DLD1 (cell line): ENCODE data around the gene TSPAN17.

Source experiments
- in situ Hi-C: cut with HindIII; loops from 2 replicates; pipeline ENCODE4 v1.10.0; 2017; ENCODE audit warnings: low sequenced_read_pairs

Gene TSPAN17

DNA sequence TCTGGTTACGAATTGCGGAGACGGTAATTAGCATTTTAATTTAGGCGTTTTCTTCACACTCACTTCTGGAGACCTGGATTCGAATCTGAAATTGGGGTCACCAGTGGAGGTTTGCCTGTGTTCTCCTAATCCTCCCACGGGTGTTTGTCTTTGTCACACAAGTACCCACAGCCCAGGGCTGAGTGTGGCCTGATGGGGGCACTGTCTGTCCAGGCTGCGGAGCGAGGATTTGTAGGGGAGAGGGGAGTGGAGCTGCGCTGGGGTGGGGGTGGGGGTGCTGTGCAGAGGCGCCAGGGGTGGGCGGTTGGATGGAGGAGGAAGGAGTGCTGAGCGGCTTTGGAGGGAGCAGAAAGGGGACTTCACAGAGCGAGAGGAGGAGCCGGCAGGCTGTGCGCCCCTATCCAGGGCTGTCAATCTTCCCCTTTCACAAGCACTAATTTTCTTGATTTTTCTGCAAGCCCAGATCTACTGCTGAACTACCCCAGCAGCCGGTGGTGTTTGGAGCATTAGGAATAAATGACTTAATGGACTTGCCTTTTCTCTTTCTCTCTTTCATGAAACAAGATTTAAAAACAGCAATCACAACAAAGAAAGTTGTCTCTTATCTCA is 53.1 kb downstream of the TSPAN17 start:
- in situ Hi-C loops = no loop called here

- in situ Hi-C loops = no loop called here
Measured at GRCh38 chr5:176702671-176703641, 55.7 kb downstream of the TSPAN17 start.

GRCh38 chr5:176703857-176704256 is 56.6 kb downstream of the TSPAN17 start:
- in situ Hi-C loops = no loop called here

- in situ Hi-C loops = no loop called here
Measured at GRCh38 chr5:176704355-176704754, 57.1 kb downstream of the TSPAN17 start.

DNA sequence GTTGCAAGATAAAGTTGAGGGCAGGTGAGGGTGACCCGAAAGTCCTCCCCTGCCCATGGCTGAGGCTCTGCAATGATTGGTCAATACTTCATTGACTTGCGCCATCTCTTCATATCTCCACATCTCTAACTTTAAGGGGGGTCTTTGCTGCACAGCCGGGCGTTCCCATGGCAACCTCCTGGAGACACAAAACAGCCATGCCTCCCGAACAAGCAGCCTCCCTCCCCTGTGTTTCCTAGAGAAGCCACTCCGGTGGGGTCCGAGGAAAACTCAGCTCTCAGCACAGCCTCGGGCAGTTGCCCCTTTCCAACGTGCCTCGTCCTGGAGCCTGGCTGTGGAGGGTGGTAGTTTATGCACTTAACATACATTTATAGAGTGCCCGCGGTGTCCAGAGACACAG is 57.5 kb downstream of the TSPAN17 start:
- in situ Hi-C loops = no loop called here
